GM18520 (cell line): Measurements from ENCODE around the gene INO80D.
A peak's percentile ranks its signal among the peaks of the same experiment; 100 is the strongest.
"Not testable (repeated sequence)": the region's sequence is repeated elsewhere in the genome, so short reads cannot be mapped to it uniquely, and the experiment has no call there.

Source experiments
- ATAC-seq: cut with Tn5 transposase; IDR thresholded peaks from one replicate; pipeline ENCODE4 v1.9.1; 2021; ENCODE audit not compliant: unreplicated experiment

Gene INO80D, protein sequence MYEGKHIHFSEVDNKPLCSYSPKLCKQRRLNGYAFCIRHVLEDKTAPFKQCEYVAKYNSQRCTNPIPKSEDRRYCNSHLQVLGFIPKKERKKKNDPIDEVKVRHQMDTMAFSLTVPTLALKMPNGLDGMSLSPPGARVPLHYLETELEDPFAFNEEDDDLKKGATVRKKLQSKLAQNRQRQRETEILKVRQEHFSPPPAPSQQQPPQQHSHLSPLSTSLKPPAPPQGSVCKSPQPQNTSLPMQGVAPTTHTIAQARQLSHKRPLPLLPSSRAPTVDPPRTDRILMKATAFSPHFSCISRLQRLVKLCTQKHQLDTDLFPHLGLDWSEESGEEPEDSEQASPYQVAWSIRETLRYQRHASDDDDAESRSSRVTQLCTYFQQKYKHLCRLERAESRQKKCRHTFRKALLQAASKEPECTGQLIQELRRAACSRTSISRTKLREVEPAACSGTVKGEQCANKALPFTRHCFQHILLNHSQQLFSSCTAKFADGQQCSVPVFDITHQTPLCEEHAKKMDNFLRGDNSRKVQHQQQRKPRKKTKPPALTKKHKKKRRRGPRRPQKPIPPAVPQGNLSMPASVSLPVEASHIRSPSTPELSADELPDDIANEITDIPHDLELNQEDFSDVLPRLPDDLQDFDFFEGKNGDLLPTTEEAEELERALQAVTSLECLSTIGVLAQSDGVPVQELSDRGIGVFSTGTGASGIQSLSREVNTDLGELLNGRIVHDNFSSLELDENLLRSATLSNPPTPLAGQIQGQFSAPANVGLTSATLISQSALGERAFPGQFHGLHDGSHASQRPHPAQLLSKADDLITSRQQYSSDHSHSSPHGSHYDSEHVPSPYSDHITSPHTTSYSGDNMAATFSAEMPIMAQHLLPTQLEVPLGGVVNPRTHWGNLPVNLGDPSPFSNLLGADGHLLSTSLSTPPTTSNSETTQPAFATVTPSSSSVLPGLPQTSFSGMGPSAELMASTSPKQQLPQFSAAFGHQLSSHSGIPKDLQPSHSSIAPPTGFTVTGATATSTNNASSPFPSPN

DNA sequence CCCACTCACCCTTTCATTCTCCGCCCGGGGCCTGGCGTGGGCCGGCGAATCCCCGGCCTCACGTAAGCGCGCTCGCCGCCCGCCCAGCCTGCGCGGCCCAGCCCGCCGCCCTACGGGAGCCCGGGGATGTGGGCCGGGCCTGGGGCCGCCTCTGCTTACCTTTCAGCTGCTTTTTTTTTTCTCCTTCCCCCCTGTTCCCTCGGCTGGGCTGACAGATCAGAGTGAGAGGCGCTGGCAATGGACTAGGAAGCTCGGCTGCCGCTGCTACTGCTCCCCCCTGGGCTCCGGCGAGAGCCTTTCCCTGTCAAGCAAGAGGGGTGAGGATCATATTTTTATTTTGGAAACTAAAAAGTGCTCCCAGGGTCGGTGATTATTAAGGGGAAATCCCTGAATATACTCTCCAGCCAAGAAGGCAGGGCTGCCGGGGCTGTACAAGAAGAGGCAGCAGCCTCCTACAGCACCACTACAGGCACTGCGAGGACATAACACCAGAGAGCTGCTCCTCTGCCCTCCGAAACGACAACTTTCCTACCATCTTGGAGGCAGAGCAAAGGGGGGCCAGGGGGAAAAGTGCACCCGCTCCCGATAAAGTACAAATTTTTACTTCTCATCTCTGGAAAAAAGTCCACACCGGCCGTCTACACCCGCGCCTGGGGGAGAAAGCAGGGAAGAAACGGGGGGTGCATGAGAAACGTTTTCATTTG lies at the start of gene INO80D:
INO80D (minus strand) TSS at position 433 of the 704 bp plus-strand sequence. CDS start 23,158 bp downstream, outside the sequence.
- ATAC-seq = peak; percentile 71

DNA sequence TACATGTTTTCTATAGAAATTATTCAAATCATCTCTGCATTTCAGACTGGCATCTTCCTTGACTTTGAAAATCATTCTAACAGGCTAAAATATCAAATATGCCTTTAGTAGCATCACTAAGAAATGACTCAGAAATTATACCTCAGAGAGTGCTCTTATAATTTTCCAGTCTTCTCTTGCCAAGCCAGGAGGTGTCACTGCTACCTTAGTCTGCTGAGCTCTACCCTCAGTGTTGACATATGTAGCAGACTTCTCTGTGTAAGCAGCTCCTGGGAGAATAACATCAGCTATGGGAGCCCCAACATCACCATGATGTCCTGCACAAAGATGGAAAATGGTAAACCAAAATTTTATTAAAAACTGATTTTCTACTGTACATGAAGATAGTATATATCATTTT lies 41.7 kb upstream of the INO80D start:
- ATAC-seq = no peak

DNA sequence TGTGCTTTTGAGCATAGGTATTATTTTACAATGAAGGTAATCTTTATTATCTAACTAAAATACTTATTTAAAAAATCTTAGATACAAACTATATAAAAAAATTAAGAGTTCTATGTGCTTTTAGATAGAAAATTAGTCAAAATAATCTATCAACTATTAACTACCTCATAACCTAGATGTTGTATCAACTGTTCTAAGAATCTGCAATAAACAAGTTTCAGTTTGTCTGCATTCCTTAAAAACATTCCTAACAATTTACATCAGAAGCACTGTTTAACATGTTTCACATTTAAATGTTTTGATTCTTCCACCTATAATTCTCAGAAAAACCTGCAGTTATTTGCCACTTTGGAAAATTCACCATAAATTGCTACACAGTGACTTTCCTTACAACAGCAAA lies 39.9 kb upstream of the INO80D start:
- no peak for ATAC-seq

DNA sequence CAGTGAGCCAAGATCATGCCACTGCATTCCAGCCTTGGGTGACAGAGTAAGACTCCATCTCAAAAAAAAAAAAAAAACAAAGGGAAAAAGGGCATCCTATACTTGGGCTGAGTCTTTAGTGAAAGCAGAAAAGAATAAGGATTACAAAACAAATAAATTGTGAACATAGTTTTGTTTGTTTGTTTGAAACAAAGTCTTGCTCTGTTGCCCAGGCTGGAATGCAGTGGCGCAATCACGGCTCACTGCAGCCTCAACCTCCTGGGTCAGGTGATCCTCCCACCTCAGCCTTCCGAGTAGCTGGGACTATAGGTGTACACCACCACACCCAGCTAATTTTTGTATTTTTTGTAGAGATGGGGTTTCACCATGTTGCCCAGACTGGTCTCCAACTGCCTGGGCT lies 36.6 kb upstream of the INO80D start:
- not testable (repeated sequence) for ATAC-seq

DNA sequence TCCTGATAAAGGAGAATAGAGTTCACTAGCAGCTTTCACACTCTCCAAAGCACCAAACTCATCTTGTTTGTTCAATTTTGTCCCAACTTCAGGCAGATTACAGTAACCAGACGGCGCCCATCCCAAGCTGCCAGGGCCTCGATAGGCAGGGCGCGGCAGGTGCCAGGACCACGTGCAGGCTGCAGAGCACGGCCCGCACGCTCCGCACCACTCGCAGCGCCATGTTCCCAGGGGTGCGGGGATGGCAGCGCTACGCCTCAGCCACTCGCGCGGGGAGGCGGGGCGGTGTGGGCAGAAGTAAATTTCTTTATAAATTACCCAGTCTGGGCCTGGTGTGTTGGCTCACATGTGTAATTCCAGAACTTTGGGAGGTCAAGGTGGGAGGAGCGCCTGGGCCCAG lies 30.3 kb upstream of the INO80D start:
- ATAC-seq = no peak

DNA sequence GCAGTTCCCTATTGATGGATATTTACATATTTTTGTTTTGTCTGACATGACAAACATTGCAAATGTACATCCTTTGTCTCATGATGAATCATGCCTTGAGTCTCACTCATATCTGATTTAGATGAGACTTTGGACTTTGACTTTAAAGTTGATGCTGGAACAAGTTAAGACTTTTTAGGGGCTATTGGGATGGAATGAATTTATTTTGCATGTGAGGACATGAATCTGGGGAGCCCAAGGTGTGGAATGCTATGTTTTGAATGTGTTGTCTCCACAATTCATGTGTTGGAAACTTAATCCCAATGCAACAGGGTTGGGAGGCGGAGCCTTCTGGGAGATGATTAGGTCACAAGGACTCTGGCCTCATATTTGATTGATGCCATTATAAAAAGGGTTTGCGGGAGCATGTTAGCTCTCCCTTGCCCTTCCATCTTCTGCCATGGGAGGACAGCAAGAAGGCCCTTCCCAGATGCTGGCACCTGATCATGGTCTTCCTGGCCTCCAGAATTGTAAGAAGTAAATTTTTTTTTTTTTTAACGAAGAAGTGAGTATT lies 29.1 kb upstream of the INO80D start:
- ATAC-seq = no peak

DNA sequence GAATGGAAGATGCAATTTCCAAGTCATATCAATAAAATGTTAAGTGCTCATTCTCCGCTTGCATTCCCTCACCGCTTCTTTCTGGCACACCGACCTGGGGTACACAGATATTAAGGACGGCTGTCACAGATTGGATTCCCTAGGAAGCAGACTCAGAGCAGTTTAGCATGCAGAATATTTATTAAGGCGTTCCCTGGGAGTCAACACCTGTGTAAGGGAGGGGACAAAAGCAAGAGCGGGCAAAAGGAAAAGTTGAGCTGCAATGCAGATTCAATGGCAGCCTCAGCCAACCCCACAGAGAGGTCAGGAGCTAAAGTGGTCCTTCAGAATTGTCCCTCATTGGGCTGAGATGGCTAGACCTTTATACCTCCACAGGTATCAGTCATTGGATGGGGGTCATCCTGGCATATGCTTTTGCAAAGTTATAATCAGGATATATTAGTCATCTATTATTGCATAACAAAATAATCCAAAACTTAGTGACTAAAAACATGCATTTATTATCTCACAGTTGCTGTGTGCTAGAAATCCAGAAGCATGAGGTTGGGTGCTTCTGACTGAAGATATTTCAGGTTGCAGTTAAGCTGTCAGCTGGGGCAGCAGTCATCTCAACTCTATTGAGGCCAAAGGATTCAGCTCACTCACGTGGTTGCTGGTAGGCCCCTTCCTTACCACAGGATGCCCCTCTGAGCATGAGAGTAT lies 27.0 kb upstream of the INO80D start:
- ATAC-seq = no peak

DNA sequence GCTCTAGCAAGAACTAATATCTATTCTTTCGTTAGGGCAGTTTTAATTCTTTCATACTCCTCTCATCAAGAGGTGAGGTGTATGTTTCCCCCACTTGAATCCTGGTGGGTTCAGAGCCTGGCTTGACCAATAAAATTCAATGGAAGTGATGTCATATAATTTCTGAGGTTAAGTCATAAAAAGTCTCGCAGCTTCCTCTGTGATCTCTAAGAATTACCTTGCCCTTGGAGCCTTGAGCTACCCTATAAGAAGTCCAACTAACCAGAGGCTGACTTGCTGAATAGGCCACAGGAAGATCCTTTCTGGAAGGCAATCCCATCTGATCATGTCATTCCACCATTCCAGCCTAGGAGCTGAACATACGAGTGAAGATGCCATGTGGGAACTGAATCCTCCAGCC lies 26.1 kb upstream of the INO80D start:
- no peak for ATAC-seq

DNA sequence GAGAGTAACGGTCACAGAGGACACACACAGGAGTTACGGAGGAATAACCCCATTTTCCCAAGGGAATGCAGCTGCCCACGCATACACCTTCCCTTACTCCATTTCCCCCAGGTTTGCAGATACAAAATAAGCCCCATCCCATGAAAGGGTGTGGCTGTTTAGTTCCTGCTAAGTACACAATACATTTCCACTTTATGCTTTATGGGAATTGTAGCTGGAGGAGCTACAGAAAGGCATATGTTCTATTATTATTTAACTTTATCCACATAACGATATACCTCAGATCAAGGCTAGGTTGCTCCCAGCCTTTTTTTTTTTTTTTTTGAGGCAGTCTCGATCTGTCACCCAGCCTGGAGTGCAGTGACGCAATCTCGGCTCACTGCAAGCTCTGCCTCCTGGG lies 22.7 kb upstream of the INO80D start:
- ATAC-seq = no peak

DNA sequence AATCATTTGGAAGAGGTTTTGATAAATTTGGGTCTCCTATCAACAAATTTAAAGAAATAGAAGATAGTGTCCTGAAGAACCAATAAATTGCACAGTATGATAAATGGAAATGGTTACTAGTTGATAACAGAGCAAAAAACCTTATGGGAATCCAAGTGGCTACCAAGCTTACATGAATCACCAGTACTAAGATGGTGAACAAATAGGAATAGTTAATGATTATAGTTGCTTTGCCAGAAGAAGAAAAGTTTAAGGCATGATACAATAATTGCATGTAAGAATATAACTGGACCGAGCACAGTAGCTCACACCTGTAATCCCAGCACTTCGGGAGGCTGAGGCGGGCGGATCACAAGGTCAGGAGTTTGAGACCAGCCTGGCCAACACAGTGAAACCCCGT lies 19.6 kb upstream of the INO80D start:
- no peak for ATAC-seq

DNA sequence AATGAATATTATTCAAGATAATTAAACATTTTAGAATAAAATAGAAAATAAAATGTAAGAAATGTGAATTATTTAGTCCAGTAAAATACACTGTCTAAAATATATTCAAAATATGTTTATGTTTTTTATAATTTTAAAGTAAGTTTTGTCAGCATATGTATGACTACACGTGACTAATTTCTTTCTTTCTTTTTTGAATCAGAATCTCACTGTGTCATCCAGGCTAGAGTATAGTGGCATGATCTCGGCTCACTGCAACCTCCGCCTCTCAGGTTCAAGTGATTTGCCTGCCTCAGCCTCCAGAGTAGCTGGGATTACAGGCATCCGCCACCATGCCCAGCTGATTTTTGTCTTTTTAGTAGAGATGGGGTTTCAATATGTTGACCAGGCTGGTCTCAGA lies 19.1 kb upstream of the INO80D start:
- no peak for ATAC-seq

DNA sequence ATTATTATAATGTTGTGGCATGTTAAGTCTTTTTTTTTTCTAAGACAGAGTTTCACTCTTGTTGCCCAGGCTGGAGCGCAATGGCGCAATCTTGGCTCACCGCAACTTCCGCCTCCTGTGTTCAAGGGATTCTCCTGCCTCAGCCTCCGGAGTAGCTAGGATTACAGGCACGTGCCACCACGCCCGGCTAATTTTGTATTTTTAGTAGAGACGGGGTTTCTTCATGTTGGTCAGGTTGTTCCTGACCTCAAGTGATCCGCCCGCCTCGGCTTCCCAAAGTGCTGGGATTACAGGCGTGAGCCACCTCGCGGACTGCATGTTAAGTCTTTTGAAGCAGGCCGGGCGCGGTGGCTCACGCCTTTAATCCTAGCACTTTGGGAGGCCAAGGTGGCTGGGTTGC lies 12.9 kb upstream of the INO80D start:
- not testable (repeated sequence) for ATAC-seq

DNA sequence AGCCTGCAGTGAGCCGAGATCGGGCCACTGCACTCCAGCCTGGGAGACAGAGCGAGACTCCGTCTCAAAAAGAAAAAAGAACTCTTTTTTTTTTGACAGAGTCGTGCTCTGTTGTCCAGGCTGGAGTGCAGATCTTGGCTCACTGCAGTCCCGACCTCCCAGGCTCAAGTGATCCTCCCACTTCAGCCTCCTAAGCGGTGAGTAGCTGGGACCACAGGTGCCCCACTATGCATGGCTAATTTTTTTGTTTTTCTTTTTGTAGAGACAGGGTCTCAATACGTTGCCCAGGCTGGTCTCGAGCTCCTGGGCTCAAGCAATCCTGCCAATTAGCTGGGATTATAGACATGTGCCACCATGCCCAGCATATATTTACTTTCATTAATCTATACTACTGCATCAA lies 12.5 kb upstream of the INO80D start:
- ATAC-seq = no peak

DNA sequence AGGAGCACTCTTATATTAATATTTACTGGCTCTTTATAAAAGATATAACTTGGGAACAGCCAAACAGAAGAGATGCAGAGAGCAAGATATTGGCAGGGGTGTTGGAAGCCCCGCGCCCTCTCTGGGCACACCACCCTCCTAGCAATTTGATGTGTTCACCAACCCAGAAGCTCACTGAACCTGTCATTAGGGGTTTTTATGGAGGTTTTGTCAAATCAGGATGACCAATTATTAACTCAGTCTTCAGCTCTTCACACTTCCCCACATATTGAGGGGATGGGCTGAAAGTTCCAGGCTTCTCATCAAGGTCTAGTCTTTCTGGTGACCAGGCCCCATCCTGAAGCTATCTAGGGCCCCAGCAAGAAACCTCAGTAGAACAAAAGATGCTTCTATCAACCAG lies 10.9 kb upstream of the INO80D start:
- ATAC-seq = no peak

DNA sequence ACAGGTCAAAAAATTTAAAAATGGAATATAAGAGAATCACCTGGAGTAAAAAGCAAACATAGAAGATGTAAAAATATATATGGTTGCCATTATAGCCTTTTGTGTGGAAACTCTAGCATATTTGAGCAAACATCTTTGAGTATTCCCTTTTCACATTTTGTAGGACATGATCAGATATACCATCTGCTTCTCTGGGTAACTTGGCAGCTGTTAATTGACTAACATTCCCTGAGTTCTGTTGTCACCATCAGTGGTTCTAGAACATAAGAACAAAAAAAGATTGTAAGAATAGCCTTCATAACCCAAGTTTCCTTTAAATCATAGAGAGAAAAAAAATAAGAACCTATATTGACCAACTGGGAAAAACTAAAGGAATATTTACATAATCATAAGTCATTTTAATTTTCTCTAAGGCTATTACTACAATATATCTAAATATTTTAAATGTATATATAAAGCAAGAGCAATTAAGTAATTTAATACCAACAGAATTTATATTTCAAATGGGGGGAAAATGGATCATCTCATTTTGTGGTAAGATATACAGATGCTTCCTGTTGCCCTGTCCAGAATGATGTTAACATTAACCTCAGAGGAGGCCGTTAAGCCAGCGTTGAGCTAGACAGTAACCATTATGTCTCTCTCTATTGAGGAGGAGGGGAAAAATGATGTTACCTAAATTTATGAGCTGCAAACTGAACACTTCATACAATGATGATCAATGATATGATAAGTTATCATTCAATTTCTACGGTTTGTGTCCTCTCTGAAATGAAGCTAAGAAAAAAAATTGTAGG lies 9.8 kb upstream of the INO80D start:
- ATAC-seq = no peak

DNA sequence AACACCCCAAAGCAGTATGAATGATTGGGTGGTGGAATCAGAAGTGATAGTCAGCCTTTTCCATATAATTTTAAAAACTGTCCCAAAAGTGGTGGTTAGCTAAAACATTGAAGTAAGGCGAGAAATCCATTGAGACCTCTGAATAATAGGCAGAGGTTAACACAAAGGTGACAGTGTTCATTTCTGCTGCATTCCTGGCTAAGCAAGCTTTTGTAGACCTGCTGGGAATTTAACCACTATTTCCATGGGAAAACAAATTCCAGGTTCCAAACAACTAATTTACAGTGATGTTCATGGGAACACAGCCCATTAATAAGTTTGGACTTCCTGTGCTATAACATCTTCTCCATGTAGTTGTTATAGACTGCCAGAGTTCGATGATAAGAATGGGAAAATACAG lies 6.3 kb upstream of the INO80D start:
- no peak for ATAC-seq

DNA sequence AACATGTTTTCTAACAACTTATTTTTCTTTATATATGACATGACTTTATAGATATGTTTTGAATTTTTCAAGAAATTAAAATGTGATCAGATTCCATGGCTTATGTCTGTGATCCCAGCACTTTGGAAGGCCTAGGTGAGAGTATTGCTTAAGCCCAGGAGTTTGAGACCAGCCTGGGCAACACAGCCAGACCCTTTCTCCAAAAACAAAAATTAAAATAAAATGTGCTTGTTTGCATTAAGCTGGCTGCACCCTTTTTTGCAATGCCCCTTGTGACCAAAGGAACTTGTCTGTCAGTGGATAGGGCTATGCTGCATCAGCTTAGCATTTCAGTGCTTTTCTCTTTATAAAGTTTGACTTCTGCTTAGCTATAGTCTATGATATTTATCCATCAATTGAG lies 2.3 kb upstream of the INO80D start:
- no peak for ATAC-seq

DNA sequence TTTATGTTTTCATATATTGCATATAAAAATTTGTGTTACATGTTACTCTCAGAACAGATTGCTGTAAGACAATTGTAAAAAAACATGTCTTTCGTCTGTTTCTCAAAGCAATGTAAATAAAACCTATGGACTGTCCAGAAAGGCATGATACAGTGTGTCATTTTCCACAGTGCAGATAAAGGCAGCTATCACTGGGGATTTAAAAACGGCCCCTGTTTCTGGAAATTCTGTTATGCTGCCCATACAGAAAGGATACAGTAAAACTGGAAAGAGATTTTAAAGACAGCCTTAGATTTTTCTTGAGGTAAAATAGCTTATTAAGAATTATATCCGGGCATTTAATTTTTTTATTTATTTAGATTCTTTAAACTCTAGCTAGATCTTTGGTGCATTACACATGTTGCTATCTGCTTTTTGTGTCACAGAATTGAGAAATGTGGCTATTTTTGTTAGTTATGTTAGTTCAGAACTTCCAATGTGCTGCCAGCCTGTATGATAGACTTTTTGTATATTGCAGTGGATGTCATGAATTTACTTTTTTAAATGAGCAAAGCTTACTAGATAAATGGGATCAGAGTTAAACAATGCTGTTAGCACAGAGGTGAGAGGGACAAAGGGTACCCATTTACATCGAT lies 859 bp upstream of the INO80D start:
- no peak for ATAC-seq
